ENCODE data around the gene NTN5. TPM values are rescaled to one million over a fixed set of nuclear protein-coding genes. Genes with fewer than 3 reads are reported as not detected.
A peak's percentile ranks its signal among the peaks of the same experiment; 100 is the strongest.
"Not testable (repeated sequence)": the region's sequence is repeated elsewhere in the genome, so short reads cannot be mapped to it uniquely, and the experiment has no call there.

The NTN5 gene
- total RNA-seq, 1 donor from 2014 or later: 0.54 TPM

DNA sequence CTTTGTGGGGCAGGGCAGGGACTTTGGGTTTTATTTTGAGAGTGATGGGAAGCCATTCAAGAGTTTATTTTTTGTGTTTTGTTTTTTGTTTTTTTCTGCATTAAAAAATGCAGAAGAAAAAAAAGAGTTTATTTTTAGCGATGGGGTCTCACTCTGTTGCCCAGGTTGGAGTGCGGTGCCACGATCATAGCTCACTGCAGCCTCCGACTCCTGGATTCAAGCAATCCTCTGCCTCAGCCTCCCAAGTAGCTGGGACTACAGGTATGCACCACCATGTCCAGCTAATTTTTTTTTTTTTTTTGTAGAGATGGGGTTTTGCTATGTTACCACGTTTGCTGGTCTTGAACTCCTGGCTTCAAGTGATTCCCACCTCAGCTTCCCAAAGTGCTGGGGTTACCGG is 14.3 kb downstream of the NTN5 start:
- Mint-ChIP-seq H3K4me1 (ENCODE audit: low read depth) (peaks cover 9% of the 10 kb centered on the region), H3K36me3 (ENCODE audit: low read depth) (no peaks in the 10 kb centered on the region), H3K4me3 (no peak overlapping the region), H3K27me3 (ENCODE audit: insufficient read depth) (peaks cover 5% of the 10 kb centered on the region), H3K27ac (no peak overlapping the region), H3K9me3 (no peaks in the 10 kb centered on the region)
- DNase-seq (ENCODE audit: low spot score): no peak
- intact Hi-C loops (cut with micrococcal nuclease): no loop called here

DNA sequence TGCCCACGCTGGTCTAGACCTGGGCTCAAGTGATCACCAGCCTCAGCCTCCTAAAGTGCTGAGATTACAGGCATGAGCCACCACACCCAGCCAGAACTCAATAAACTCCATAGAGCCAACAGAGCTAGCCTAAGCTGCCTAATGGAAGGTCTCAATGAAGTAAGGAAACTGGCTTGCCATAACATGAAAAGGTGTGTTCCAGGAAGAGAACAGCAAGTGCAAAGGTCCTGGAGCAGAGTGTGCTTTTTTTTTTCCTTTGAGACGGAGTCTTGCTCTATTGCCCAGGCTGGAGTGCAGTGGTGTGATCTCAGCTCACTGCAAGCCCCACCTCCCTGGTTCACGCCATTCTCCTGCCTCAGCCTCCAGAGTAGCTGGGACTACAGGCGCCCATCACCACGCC is 15.0 kb downstream of the NTN5 start:
- DNase-seq (ENCODE audit: low spot score); H3K9me3 Mint-ChIP-seq; H3K27ac Mint-ChIP-seq; H3K4me3 Mint-ChIP-seq; intact Hi-C loops (cut with micrococcal nuclease); H3K27me3 Mint-ChIP-seq (ENCODE audit: insufficient read depth); H3K4me1 Mint-ChIP-seq (ENCODE audit: low read depth); H3K36me3 Mint-ChIP-seq (ENCODE audit: low read depth): not testable (repeated sequence)

DNA sequence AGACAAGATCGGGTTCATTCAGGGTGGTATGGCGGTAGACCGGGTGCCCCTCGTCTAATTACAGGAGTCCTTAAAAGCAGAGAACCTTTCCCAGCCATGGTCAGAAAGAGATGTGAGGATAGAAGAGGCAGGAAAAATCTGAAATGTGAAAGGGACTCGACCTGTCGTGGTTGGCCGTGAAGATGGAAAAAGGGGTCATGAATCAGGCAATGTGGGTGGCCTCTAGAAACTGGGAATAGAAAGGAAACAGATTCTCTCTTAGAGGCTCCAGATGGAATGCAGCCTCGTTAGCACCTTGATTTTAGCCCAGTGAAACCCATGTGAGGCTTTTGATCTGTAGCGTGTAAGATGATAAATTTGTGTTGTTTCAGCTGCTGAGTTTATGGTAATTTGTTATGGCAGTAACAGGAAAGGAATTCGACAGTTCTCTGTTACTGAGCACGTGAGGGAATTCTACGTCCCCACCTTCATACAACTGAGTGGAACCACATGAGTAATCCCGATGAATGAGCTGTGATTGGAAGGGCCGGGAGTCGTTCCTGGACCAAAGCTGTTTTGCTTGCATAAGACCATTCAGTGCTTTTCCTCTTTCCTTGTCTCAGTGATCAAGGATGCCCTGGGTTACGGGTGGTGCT is 15.9 kb downstream of the NTN5 start:
- peaks cover 5% of the 10 kb centered on the region for H3K27me3 Mint-ChIP-seq (ENCODE audit: insufficient read depth)
- peaks cover 9% of the 10 kb centered on the region for H3K4me1 Mint-ChIP-seq (ENCODE audit: low read depth)
- H3K4me3 Mint-ChIP-seq: no peak overlapping the region
- intact Hi-C loops (cut with micrococcal nuclease): no loop called here
- no peak overlapping the region for H3K27ac Mint-ChIP-seq
- no peaks in the 10 kb centered on the region for H3K9me3 Mint-ChIP-seq
- DNase-seq (ENCODE audit: low spot score): no peak
- H3K36me3 Mint-ChIP-seq (ENCODE audit: low read depth): no peaks in the 10 kb centered on the region

DNA sequence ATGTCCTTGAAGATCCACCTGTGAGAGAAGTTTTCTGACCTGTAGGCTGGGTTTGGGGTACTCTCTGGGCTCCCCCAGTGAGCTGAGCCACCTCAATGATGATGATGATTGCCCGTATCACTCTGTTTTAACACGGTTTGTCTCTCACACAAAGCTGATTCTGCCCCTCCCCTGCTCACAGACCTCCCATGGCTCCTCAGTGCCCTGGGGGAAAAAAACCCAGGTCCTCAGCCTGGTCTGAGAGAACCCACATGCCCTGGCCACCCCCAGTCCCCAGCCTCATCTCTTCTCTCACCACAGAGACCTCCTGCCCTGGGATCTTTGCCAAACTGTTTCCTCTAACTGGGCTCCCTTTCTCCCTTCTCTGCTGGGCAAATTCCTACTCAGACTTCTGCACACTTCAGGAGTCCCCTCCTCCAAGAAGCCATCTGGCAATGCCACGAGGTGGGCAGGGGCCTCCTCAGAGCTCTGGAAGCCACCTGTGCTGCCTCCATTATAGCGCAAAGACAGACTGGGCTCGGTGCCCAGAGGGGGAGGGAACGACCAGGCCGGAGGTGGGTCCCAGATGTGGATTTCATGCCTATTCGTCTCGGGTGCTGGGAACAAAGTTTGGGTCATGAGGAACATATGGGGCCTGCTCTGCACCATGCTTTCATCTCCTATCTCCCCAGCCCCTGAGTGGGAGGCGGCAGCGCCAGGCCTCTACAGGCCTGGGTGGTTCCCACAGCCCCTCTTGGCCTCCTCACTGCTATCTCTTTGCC is 18.3 kb downstream of the NTN5 start:
- H3K9me3 Mint-ChIP-seq: no peaks in the 10 kb centered on the region
- no peak for DNase-seq (ENCODE audit: low spot score)
- no peaks in the 10 kb centered on the region for H3K36me3 Mint-ChIP-seq (ENCODE audit: low read depth)
- no peak overlapping the region for H3K27ac Mint-ChIP-seq
- H3K27me3 Mint-ChIP-seq (ENCODE audit: insufficient read depth): peaks cover 5% of the 10 kb centered on the region
- no peak overlapping the region for H3K4me3 Mint-ChIP-seq
- intact Hi-C loops (cut with micrococcal nuclease): no loop called here
- no peaks in the 10 kb centered on the region for H3K4me1 Mint-ChIP-seq (ENCODE audit: low read depth)

DNA sequence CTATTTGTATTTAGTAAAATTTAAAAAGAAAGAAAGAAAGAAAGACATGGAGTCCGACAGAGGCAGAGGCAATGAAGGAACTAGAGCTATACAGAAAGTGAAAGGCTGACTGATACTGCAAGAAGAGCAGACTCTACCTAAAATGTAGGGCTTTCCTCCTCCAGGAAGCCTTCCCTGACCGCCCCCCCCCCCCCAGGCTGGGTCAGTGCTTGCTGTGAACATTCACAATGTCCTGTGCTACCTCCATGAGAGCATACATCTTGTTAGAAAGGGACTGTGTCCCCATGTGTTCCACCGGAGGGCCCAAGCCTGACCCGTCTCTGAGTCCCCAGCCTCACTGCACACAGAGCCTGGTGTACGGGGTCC is 21.2 kb downstream of the NTN5 start:
- intact Hi-C loops (cut with micrococcal nuclease): no loop called here
- Mint-ChIP-seq H3K36me3 (ENCODE audit: low read depth) (no peaks in the 10 kb centered on the region), H3K27me3 (ENCODE audit: insufficient read depth) (no peaks in the 10 kb centered on the region), H3K4me1 (ENCODE audit: low read depth) (peaks cover 12% of the 10 kb centered on the region), H3K9me3 (no peaks in the 10 kb centered on the region), H3K27ac (no peak overlapping the region), H3K4me3 (no peak overlapping the region)
- DNase-seq (ENCODE audit: low spot score): no peak

DNA sequence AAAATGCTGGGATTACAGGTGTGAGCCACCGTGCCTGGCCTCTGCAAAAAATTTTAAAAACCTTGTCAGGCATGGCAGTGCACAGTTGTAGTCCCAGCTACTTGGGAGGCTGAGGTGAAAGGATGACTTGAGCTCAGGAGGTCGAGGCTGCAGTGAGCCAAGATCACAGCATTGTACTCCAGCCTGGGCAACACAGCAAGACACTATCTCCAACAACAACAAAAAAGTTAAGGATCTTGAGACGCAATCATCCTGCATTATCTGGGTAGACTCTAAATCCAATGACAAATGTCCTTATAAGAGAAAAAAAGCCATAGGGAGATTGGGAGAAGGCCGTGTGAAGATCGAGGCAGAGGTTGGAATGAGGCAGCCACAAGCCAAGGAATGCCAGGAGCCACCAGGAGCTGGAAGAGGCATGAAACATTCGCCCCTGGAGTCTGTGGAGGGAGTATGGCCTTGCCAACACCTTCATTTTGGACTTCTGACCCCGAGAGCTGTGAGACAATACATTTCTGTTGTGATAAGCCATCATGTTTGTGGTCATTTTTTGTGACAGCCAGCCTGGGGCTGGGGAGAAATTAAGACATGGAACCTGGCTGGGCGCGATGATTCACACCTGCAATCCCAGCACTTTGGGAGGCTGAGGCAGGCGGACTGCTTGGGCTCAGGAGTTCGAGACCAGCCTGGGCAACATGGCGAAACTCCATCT is 21.7 kb downstream of the NTN5 start:
- peaks cover 15% of the 10 kb centered on the region for H3K4me1 Mint-ChIP-seq (ENCODE audit: low read depth)
- H3K36me3 Mint-ChIP-seq (ENCODE audit: low read depth): no peaks in the 10 kb centered on the region
- no peak overlapping the region for H3K27ac Mint-ChIP-seq
- H3K27me3 Mint-ChIP-seq (ENCODE audit: insufficient read depth): no peaks in the 10 kb centered on the region
- H3K4me3 Mint-ChIP-seq: no peak overlapping the region
- no peaks in the 10 kb centered on the region for H3K9me3 Mint-ChIP-seq
- intact Hi-C loops (cut with micrococcal nuclease): no loop called here
- DNase-seq (ENCODE audit: low spot score): no peak

DNA sequence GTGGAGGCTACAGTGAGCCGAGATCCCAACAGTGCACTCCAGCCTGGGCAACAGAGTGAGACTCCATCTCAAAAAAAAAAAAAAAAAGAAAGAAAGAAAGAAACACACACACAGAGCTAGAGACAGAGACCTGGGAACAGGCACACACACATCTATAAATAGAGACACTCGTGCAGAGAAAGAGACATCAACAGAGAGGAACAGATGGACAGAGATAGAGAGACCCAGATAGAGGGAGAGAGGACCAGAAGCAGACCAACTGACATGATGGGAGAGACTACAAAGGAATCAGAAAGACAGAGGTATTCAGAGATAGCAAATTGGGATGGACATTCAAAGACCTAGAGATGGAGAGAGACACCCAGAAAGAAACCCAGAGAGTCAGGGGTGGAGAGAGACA is 24.7 kb downstream of the NTN5 start:
- DNase-seq (ENCODE audit: low spot score): no peak
- Mint-ChIP-seq H3K27me3 (ENCODE audit: insufficient read depth) (no peaks in the 10 kb centered on the region), H3K4me3 (peak overlapping the region; percentile 3), H3K9me3 (no peaks in the 10 kb centered on the region), H3K27ac (peak overlapping the region; percentile 10), H3K36me3 (ENCODE audit: low read depth) (no peaks in the 10 kb centered on the region), H3K4me1 (ENCODE audit: low read depth) (peaks cover 22% of the 10 kb centered on the region)
- intact Hi-C loops (cut with micrococcal nuclease): loop anchor here (5.0 kb wide), 1 partner anchor 319 kb away; the partner anchor contains the start of gene FTL

DNA sequence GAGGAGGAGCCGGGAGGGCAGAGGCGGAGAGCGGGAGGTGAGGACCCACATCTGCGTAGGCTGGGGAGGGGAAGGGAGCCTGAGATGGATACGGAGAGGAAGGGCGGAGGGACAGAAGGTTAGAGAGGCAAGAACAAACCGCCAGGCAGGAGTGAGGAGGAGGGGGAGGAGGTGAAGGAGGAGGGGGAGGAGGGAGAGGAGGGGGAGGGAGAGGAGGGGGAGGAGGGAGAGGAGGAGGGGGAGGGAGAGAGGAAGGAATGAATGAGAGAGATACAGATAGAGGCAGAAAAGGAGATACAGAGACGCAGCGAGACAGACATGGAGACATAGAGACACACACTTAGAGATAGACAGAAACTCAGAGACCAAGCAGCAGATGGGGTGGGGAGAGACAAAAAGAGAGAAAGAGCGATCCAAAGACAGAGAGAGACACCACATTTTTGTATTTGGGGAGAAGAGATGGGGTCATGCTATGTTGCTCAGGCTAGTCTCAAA is 26.0 kb downstream of the NTN5 start:
- no peak for DNase-seq (ENCODE audit: low spot score)
- Mint-ChIP-seq H3K4me1 (ENCODE audit: low read depth) (peaks cover 22% of the 10 kb centered on the region), H3K36me3 (ENCODE audit: low read depth) (no peaks in the 10 kb centered on the region), H3K9me3 (no peaks in the 10 kb centered on the region), H3K27ac (peak overlapping the region; percentile 35), H3K4me3 (peak overlapping the region; percentile 24), H3K27me3 (ENCODE audit: insufficient read depth) (peaks cover 3% of the 10 kb centered on the region)
- intact Hi-C loops (cut with micrococcal nuclease): loop anchor here (1.0 to 5.0 kb wide), 8 partner anchors 8 to 321 kb away; partner anchors contain the start of gene FTL

DNA sequence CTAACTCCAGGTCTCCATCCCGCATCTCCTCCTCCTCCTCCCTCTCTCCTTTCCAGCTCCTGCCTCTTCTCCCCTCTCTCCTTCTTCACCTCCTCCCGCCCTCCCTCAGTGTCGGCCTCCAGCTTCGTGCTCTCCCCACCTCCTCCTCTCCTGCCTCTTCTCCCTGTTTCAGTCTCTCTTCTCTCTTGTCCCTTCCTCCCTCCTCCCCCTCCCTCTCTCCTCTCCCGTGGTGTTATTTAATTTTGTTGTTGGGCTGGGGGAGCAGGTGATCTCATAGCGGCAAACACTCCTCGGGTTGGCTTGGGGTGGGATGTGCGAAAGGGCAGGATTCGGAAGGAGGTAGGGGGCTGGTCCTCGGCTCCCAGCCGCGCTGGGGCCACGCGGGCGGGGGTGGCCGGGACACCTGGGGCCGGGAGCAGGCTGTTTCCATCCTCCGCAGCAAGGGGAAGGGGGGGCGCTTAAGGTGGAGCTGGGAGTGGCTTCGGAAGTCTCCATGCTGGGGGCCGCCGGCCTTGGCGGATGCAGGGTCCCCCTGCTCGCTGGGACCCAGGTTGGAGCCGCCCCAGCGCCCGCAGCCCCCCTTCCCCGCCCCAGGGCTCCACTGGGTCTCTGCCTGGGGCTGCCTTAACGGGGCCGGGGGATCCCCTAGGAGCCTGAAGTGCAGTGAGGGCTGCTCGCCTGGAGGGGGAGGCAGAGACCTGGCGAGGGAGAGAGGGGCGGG is 26.7 kb downstream of the NTN5 start, which contains the start of gene CA11:
CA11 (minus strand) TSS at position 187 of the 721 bp plus-strand sequence. CDS start 555 bp downstream, outside the sequence.
- H3K4me3 Mint-ChIP-seq: peak within 1 kb of the TSS; percentile 87
- no peaks in the 10 kb centered on the region for H3K36me3 Mint-ChIP-seq (ENCODE audit: low read depth)
- peak; percentile 88 for DNase-seq (ENCODE audit: low spot score)
- no peaks in the 10 kb centered on the region for H3K9me3 Mint-ChIP-seq
- H3K27ac Mint-ChIP-seq: peak within 1 kb of the TSS; percentile 88
- H3K4me1 Mint-ChIP-seq (ENCODE audit: low read depth): peaks cover 22% of the 10 kb centered on the region
- peaks cover 6% of the 10 kb centered on the region for H3K27me3 Mint-ChIP-seq (ENCODE audit: insufficient read depth)
- intact Hi-C loops (cut with micrococcal nuclease): loop anchor here (1.0 to 5.0 kb wide), 8 partner anchors 8 to 321 kb away; partner anchors contain the start of gene FTL

DNA sequence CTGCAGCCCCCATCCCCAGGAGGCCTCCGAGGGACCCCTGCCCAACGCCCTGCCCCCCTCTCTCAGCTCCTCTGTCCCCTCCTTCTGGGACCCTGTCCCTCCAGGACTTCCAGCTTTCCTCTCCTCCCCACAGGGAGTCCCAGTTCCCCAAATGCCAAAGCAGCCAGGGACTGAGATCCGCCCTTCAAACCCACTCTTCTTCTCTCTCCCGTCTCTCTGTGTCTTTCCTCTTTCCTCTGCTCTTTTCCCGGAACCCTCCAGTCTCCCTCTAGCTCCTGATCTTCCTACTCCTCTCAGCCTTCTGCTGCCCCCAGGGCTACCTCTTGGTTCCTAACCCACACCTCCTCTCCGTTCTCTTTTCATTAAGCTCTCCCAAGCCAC is 27.2 kb downstream of the NTN5 start:
- peaks cover 22% of the 10 kb centered on the region for H3K4me1 Mint-ChIP-seq (ENCODE audit: low read depth)
- peak overlapping the region; percentile 87 for H3K4me3 Mint-ChIP-seq
- H3K27me3 Mint-ChIP-seq (ENCODE audit: insufficient read depth): peaks cover 6% of the 10 kb centered on the region
- no peaks in the 10 kb centered on the region for H3K9me3 Mint-ChIP-seq
- DNase-seq (ENCODE audit: low spot score): no peak
- peak overlapping the region; percentile 88 for H3K27ac Mint-ChIP-seq
- intact Hi-C loops (cut with micrococcal nuclease): loop anchor here (1.0 to 5.0 kb wide), 4 partner anchors 75 to 322 kb away; partner anchors contain the start of gene FTL
- H3K36me3 Mint-ChIP-seq (ENCODE audit: low read depth): no peaks in the 10 kb centered on the region

DNA sequence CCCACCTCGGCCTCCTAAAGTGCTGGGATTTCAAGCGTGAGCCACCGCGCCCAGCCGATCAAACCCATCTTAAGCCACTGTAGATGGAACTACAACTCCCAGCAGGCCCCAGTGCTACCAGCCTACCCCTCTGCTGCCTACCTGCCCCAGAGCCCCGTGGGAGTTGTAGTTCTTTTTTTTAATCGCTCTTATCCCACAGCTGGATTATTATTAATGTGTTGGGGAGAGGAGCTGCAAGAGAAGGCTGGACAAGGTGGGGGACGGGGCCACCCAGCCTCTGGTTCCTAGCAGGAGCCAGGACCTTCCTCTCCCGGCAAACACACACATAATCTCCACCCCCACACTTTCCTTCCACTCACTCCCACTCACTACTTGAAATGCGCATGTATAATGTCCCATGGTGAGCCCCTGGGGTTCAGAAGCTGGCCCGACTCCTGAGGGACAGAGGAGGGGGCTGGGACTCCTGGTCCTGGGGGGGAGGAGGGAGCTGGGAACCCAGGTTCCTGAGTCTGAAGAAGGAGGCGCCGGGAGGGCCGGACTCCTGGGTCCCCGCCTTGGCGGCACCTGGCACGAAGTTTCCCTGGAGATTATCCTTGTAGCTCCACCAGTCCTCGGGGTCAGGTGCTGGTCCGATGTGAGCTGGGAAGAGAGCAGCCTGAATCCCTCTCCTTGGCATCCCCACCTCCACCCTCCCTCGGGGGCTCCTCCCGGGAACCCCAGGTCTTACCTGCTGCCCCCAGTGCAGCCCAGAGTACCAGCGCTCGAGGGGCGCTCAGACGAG is 27.8 kb downstream of the NTN5 start:
- peaks cover 22% of the 10 kb centered on the region for H3K4me1 Mint-ChIP-seq (ENCODE audit: low read depth)
- no peaks in the 10 kb centered on the region for H3K36me3 Mint-ChIP-seq (ENCODE audit: low read depth)
- peak overlapping the region; percentile 87 for H3K4me3 Mint-ChIP-seq
- peak overlapping the region; percentile 18 for H3K27ac Mint-ChIP-seq
- no peaks in the 10 kb centered on the region for H3K9me3 Mint-ChIP-seq
- H3K27me3 Mint-ChIP-seq (ENCODE audit: insufficient read depth): peaks cover 6% of the 10 kb centered on the region
- intact Hi-C loops (cut with micrococcal nuclease): loop anchor here (1.0 to 5.0 kb wide), 4 partner anchors 76 to 322 kb away; partner anchors contain the start of gene FTL
- DNase-seq (ENCODE audit: low spot score): peak; percentile 61

DNA sequence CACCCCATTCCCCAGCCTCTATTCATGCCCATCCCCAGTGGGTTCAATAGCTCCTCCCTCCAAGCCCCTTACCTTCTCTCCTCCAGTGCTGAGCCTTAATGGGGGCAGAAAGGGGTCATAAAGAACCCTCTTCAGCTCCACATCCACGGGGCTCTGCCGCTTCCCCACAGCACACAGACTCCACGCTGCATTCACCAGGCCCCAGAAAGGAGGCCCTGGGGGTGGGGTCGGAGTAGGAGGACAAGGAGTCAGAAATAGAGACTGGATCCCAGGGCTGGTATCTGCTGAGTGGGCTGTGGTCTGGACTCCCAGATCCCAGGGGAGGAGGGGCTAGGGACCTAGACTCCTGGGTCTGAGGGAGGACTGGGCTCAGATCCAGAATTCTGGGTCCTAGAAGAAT is 28.5 kb downstream of the NTN5 start:
- Mint-ChIP-seq H3K4me1 (ENCODE audit: low read depth) (peaks cover 22% of the 10 kb centered on the region), H3K36me3 (ENCODE audit: low read depth) (no peaks in the 10 kb centered on the region), H3K4me3 (peak overlapping the region; percentile 87), H3K27me3 (ENCODE audit: insufficient read depth) (peaks cover 6% of the 10 kb centered on the region), H3K9me3 (no peaks in the 10 kb centered on the region), H3K27ac (no peak overlapping the region)
- intact Hi-C loops (cut with micrococcal nuclease): loop anchor here (2.0 kb wide), 2 partner anchors 76 to 198 kb away; no protein-coding TSS in a partner anchor
- DNase-seq (ENCODE audit: low spot score): no peak

Data from activated T-helper 1 cell treated with anti-CD3 and anti-CD28 coated beads, Interleukin-12 subunit alpha, Interleukin-12 subunit beta, Interleukin-2, Interleukin-4 antibody, amounts not matched to agents 30 ng/mL and 10 ng/mL and 1 ng/mL, durations not matched to agents 14 hours and 24 hours and 36 hours (primary cell).